Lung (tissue), 12 donors: ENCODE measurements around the gene SIRT1. TPM values are rescaled to one million over a fixed set of nuclear protein-coding genes. Genes with fewer than 3 reads are reported as not detected.

ENCODE experiments used
- ATAC-seq: fragments of 200-7000 bp; cut with Tn5 transposase; one replicate; pipeline ENCODE4 v1.9.1; 2020; ENCODE audit warnings: moderate number of reproducible peaks; ENCODE audit not compliant: insufficient read depth, low FRiP score
- DNase-seq, 3 donors: peaks; one replicate each; pipeline ENCODE4 v3.0.0-alpha.2; 2013 to 2017
- H3K27ac ChIP-seq, 2 donors: one replicate each; pipeline ENCODE4 v1.5.1; 2013; ENCODE audit warnings: mild to moderate bottlenecking in 2 of 2, moderate library complexity in 2 of 2, control low read depth in 1 of 2, inconsistent platforms in 1 of 2, low read depth in 1 of 2, low read length in 1 of 2
- H3K27me3 ChIP-seq, 3 donors: one replicate each; pipeline ENCODE4 v1.5.1; 2013; ENCODE audit warnings: low read length in 2 of 3; ENCODE audit not compliant: control insufficient read depth in 3 of 3, insufficient read depth in 3 of 3
- H3K36me3 ChIP-seq, 4 donors: one replicate each; pipeline ENCODE4 v1.5.1; 2013; ENCODE audit warnings: low read length in 4 of 4, mild to moderate bottlenecking in 1 of 4, moderate library complexity in 1 of 4; ENCODE audit not compliant: control insufficient read depth in 4 of 4, insufficient read depth in 4 of 4
- H3K4me1 ChIP-seq, 5 donors: one replicate each; pipeline ENCODE4 v1.5.1; 2013; ENCODE audit warnings: low read length in 5 of 5, mild to moderate bottlenecking in 2 of 5, moderate library complexity in 1 of 5; ENCODE audit not compliant: control insufficient read depth in 5 of 5, insufficient read depth in 5 of 5
- H3K4me3 ChIP-seq: one replicate; pipeline ENCODE4 v1.5.1; 2013; ENCODE audit warnings: mild to moderate bottlenecking, control low read depth, moderate library complexity
- H3K9ac ChIP-seq, 2 donors: one replicate each; pipeline ENCODE4 v1.5.1; 2013; ENCODE audit warnings: low read length in 2 of 2, control low read depth in 1 of 2; ENCODE audit not compliant: insufficient read depth in 1 of 2
- H3K9me3 ChIP-seq, 4 donors: one replicate each; pipeline ENCODE4 v1.5.1; 2013; ENCODE audit warnings: low read length in 3 of 4, mild to moderate bottlenecking in 1 of 4, moderate library complexity in 1 of 4; ENCODE audit not compliant: control insufficient read depth in 4 of 4, insufficient read depth in 3 of 4
- CTCF ChIP-seq: IDR thresholded peaks from 2 replicates; pipeline ENCODE4 v1.5.1; 2012; ENCODE audit warnings: mild to moderate bottlenecking; ENCODE audit errors: control extremely low read depth, extremely low read depth
- WGBS, 2 donors: extraction: QIAGEN DNeasy Blood & Tissue Kit; methylation state at CpG; one replicate each; pipeline ENCODE4 v1.1.7; 2013; 5-methylcytosine and 5-hydroxymethylcytosine counted together
- polyA plus RNA-seq, 2 donors: library from polyadenylated mRNA; stranded (reverse); fragments of 200-250 nt; gene quantifications; one replicate each; pipeline ENCODE4 v1.2.1, GENCODE V29; 2013
- total RNA-seq, 2 donors: library from RNA; depleted of rRNA in 1 of 2; stranded (reverse); fragments of >200 nt in 1 of 2; gene quantifications; one replicate each; pipeline ENCODE4 v1.2.1, GENCODE V29; 2014 to 2021
- donor health status: control.
- donor health status: control.
- donor health status: Bipolar disorder and iron deficiency.
- donor health status: healthy.
- donor health status: DM: yes; HTN: yes; CAD: no.

The SIRT1 gene
- total and polyA plus RNA-seq, 4 donors = 8.7 to 37.0 (median 13.4) TPM

DNA sequence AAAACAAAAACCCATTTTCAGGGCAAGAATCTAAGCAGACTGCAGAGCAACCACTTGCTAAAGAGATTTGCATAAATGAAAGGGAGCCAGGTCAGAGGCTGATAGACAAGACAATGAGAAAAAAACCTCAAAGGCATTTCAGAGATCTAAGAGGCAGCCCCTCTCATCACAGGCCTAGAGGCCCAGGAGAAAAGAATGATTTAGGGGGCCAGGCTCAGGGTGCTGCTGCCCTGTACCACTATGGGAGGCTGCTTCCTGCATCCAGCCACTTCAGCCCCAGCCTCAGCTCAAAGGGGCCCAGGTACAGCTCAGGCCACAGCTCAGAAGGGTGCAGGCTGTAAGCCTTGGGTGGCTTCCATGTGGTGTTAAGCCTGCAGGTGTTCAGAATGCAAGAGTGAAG lies 42.7 kb upstream of the SIRT1 start:
- Histone ChIP-seq H3K4me3 (no peak overlapping the region), H3K4me1 (peaks cover 0 to 10% (median 0%) of the 10 kb centered on the region in 5 donors), H3K9me3 (peaks cover 0 to 2% (median 0%) of the 10 kb centered on the region in 4 donors), H3K27ac (no peak overlapping the region), H3K27me3 (no peaks in the 10 kb centered on the region), H3K9ac (no peak overlapping the region), H3K36me3 (no peaks in the 10 kb centered on the region)
- DNase-seq (no peak), ATAC-seq (no peak)
- TF ChIP-seq CTCF = no peak

DNA sequence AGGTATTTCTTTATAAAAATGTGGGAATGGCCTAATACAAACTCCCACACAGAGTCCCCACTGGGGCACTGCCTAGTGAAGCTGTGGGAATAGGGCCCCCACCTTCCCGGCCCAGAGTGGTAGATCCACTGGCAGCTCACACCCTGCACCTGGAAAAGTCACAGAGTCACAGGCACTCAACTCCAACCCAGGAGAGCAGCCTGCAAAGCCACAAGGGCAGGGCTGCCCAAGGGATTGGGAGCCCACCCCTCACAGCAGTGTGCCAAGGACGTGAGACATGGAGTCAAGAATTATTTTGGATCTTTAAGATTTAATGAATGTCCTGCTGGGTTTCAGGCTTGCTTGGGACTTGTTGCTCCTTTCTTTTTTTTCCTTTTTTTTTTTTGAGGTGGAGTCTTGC lies 41.2 kb upstream of the SIRT1 start:
- Histone ChIP-seq H3K27ac (no peak overlapping the region), H3K9ac (no peak overlapping the region), H3K27me3 (no peaks in the 10 kb centered on the region), H3K36me3 (no peaks in the 10 kb centered on the region), H3K4me1 (no peaks in the 10 kb centered on the region), H3K4me3 (no peak overlapping the region), H3K9me3 (peaks cover 0 to 2% (median 0%) of the 10 kb centered on the region in 4 donors)
- ATAC-seq = no peak
- no peak for DNase-seq
- WGBS, 2 donors = 95 to 100% methylated on average over 2 of the region's 2 CpGs
- no peak for TF ChIP-seq CTCF

DNA sequence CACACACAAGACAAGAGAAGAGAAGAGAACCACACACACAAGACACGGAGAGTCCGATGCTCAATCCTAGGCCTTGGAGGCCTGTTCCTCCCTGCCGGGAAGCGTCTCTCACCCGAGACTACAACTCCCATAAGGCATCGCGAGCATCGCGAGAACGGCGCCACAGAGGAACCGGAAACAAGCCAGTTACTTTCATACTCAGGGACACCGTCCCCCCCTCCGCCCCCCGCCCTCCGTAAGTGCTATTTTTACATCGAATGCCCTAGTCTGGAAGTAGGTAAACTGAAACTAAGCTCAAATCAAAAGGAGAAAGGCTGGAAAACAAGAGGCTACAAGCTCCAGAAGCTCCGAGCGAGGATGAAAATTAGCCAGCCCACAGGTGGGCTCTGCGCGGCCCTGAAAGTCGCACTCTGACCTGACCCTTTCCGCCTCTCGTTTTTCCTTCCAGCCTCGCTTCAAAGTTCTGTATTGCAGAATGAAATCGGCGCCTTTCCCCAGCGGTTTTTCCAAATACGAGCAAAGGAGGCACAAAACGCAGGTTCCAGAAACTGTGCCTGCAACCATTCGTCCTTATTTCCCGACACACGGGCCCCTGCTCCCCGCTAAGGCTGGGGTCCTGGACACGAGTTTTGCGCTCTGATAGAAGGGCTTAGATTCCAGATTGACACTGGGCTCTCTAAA lies 35.0 kb upstream of the SIRT1 start:
- ATAC-seq (peak; percentile 97), DNase-seq (peak; percentile 95 to 97 (median 95))
- Histone ChIP-seq H3K4me3 (peak overlapping the region; percentile 60), H3K36me3 (peaks cover 0 to 3% (median 0%) of the 10 kb centered on the region in 4 donors), H3K27ac (peak overlapping the region; percentile 91 to 97), H3K9ac (peak overlapping the region; percentile 93 to 95), H3K4me1 (peaks cover 0 to 4% (median 3%) of the 10 kb centered on the region in 5 donors), H3K27me3 (no peaks in the 10 kb centered on the region), H3K9me3 (no peaks in the 10 kb centered on the region)
- 0% methylated on average over 36 of the region's 36 CpGs for WGBS, 2 donors
- no peak for TF ChIP-seq CTCF

DNA sequence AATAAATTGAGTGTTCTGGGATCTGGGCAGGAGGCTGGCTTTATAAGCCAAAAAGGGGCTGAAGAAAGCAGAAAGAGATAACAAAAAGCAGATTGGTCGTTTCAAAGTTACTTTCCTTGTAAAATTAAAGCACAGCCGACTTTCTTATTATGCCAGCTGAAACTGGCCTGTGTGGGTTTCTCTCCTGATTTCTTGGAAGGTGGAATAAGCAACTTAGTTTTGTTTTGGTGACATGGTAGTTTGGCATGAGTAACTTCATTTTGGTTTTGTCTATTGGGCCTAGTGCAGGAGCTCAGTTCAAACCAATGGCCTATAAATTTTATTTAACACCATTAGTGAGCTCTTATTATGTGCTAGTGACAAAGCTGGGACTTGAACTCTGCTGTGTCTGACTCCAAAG lies 33.3 kb upstream of the SIRT1 start:
- 65 to 77% methylated on average over 2 of the region's 2 CpGs for WGBS, 2 donors

More for the DNA sequence above, 33.3 kb upstream of the SIRT1 start:
- no peaks in the 10 kb centered on the region for H3K27me3 ChIP-seq
- H3K4me1 ChIP-seq = peaks cover 0 to 4% (median 3%) of the 10 kb centered on the region in 5 donors
- peaks cover 0 to 3% (median 0%) of the 10 kb centered on the region in 4 donors for H3K36me3 ChIP-seq
- DNase-seq = peak; percentile 57 to 96 (median 95)
- H3K9me3 ChIP-seq = no peaks in the 10 kb centered on the region
- ATAC-seq = no peak
- TF ChIP-seq CTCF = no peak
- no peak overlapping the region for H3K9ac ChIP-seq
- no peak overlapping the region for H3K4me3 ChIP-seq
- H3K27ac ChIP-seq = no peak overlapping the region
